ENCODE data around the gene YWHAQ. TPM values are rescaled to one million over a fixed set of nuclear protein-coding genes. Genes with fewer than 3 reads are reported as not detected.

Gene YWHAQ
- total RNA-seq, 3 donors from 2014 or later, result 204 to 256 (median 251) TPM

- Histone ChIP-seq H3K4me3 (no peak overlapping the region), H3K9me3 (no peaks in the 10 kb centered on the region), H3K4me1 (ENCODE audit: low read depth) (no peaks in the 10 kb centered on the region), H3K36me3 (ENCODE audit: low read depth) (no peaks in the 10 kb centered on the region)
- no peak for DNase-seq
- ATAC-seq, result peak; percentile 48
- intact Hi-C loops (cut with DNase I, micrococcal nuclease), result no loop called here
- no peak for TF ChIP-seq CTCF (IDR thresholded peaks at IDR 0.05)
These were observed 13.8 kb upstream of the YWHAQ start for GRCh38 chr2:9644603-9645002.

- no peak for TF ChIP-seq CTCF (IDR thresholded peaks at IDR 0.05)
- Histone ChIP-seq H3K4me3 (no peak overlapping the region), H3K36me3 (ENCODE audit: low read depth) (no peaks in the 10 kb centered on the region), H3K4me1 (ENCODE audit: low read depth) (no peaks in the 10 kb centered on the region), H3K9me3 (no peaks in the 10 kb centered on the region)
- no peak for DNase-seq
- no peak for ATAC-seq
- intact Hi-C loops (cut with DNase I, micrococcal nuclease), result no loop called here
These were observed 13.2 kb upstream of the YWHAQ start for GRCh38 chr2:9644021-9644420.

- ATAC-seq (no peak), DNase-seq (no peak)
- TF ChIP-seq CTCF (IDR thresholded peaks at IDR 0.05), result no peak
- intact Hi-C loops (cut with DNase I, micrococcal nuclease), result no loop called here
- Histone ChIP-seq H3K4me1 (ENCODE audit: low read depth) (no peaks in the 10 kb centered on the region), H3K9me3 (no peaks in the 10 kb centered on the region), H3K36me3 (ENCODE audit: low read depth) (no peaks in the 10 kb centered on the region), H3K4me3 (no peak overlapping the region)
These were observed 10.8 kb upstream of the YWHAQ start for GRCh38 chr2:9641641-9642040.

GRCh38 chr2:9640403-9641104 is 9.8 kb upstream of the YWHAQ start:
- ATAC-seq (no peak), DNase-seq (no peak)
- intact Hi-C loops (cut with DNase I, micrococcal nuclease), result no loop called here
- Histone ChIP-seq H3K4me3 (no peak overlapping the region), H3K36me3 (ENCODE audit: low read depth) (no peaks in the 10 kb centered on the region), H3K9me3 (no peaks in the 10 kb centered on the region), H3K4me1 (ENCODE audit: low read depth) (no peaks in the 10 kb centered on the region)
- no peak for TF ChIP-seq CTCF (IDR thresholded peaks at IDR 0.05)

- intact Hi-C loops (cut with DNase I, micrococcal nuclease), result no loop called here
- no peaks in the 10 kb centered on the region for H3K36me3 ChIP-seq (ENCODE audit: low read depth)
- H3K4me1 ChIP-seq (ENCODE audit: low read depth), result no peaks in the 10 kb centered on the region
- H3K4me3 ChIP-seq, result no peak overlapping the region
- TF ChIP-seq CTCF (IDR thresholded peaks at IDR 0.05), result no peak
- DNase-seq (no peak), ATAC-seq (no peak)
- H3K9me3 ChIP-seq, result no peaks in the 10 kb centered on the region
These were observed 9.0 kb upstream of the YWHAQ start for GRCh38 chr2:9639740-9640343.
